HepG2 (cell line): ENCODE data around the gene STX5. TPM values are rescaled to one million over a fixed set of nuclear protein-coding genes. Genes with fewer than 3 reads are reported as not detected.

Experiments
- ARID2 ChIP-seq: sonication (generic); formaldehyde crosslinking; IDR thresholded peaks from 2 replicates; pipeline ENCODE4 v1.8.1; 2022; ENCODE audit warnings: mild to moderate bottlenecking, missing genetic modification reagents, borderline replicate concordance
- CBX5 ChIP-seq: sonication (generic); formaldehyde crosslinking; IDR thresholded peaks from 2 replicates; pipeline ENCODE4 v1.4.0; 2020; ENCODE audit warnings: missing genetic modification reagents, borderline replicate concordance
- CCDC6 ChIP-seq: sonication (generic); formaldehyde crosslinking; IDR thresholded peaks from 2 replicates; pipeline ENCODE4 v1.8.1; 2022; ENCODE audit warnings: mild to moderate bottlenecking, missing genetic modification reagents, moderate library complexity
- E2F5 ChIP-seq: sonication (generic); formaldehyde crosslinking; conservative IDR thresholded peaks from 2 replicates; pipeline ENCODE4 v1.4.0; 2020; ENCODE audit warnings: missing genetic modification reagents
- GMEB1 ChIP-seq: sonication (generic); formaldehyde crosslinking; IDR thresholded peaks from 2 replicates; pipeline ENCODE4 v1.5.1; 2020; ENCODE audit warnings: missing genetic modification reagents, mild to moderate bottlenecking, borderline replicate concordance
- HCFC1 ChIP-seq: fragments of 150-350 bp; IDR thresholded peaks from 2 replicates; pipeline ENCODE4 v1.6.1; 2014; ENCODE audit warnings: low read depth, low read length
- HOMEZ ChIP-seq: IDR thresholded peaks from 2 replicates; pipeline ENCODE4 v1.6.1; 2016; ENCODE audit warnings: low read depth
- HOXD1 ChIP-seq: sonication (generic); formaldehyde crosslinking; IDR thresholded peaks from 2 replicates; pipeline ENCODE4 v1.5.0; 2020; ENCODE audit warnings: missing genetic modification reagents
- IRF2 ChIP-seq: IDR thresholded peaks from 2 replicates; pipeline ENCODE4 v1.6.1; 2018; ENCODE audit warnings: missing genetic modification reagents, missing compliant biosample characterization
- KAT2B ChIP-seq: fragments of 150-350 bp; IDR thresholded peaks from 2 replicates; pipeline ENCODE4 v1.6.1; 2014; ENCODE audit warnings: low read depth, low read length, borderline replicate concordance
- MAFF ChIP-seq: IDR thresholded peaks from 2 replicates; pipeline ENCODE4 v1.6.1; 2011; ENCODE audit warnings: low read depth, low read length, improper control_type of control experiment
- NFIC ChIP-seq: IDR thresholded peaks from 2 replicates; pipeline ENCODE4 v1.6.1; 2012; ENCODE audit warnings: mild to moderate bottlenecking, low read length, inconsistent platforms
- PHB2 ChIP-seq: fragments of 450-650 bp; IDR thresholded peaks from 2 replicates; pipeline ENCODE4 v1.6.1; 2018; ENCODE audit not compliant: partially characterized antibody
- SAFB2 ChIP-seq: sonication (generic); formaldehyde crosslinking; IDR thresholded peaks from 2 replicates; pipeline ENCODE4 v1.5.1; 2020; ENCODE audit warnings: missing genetic modification reagents, low read depth, mild to moderate bottlenecking, borderline replicate concordance
- ZBTB37 ChIP-seq: sonication (generic); formaldehyde crosslinking; IDR thresholded peaks from 2 replicates; pipeline ENCODE4 v1.4.0; 2020; ENCODE audit warnings: mild to moderate bottlenecking, missing genetic modification reagents
- ZBTB38 ChIP-seq: sonication (generic); formaldehyde crosslinking; IDR thresholded peaks from 2 replicates; pipeline ENCODE4 v1.5.1; 2020; ENCODE audit warnings: mild to moderate bottlenecking, missing genetic modification reagents
- ZFP82 ChIP-seq: sonication (generic); formaldehyde crosslinking; IDR thresholded peaks from 2 replicates; pipeline ENCODE4 v1.5.1; 2020; ENCODE audit warnings: mild to moderate bottlenecking, missing genetic modification reagents, borderline replicate concordance
- ZKSCAN1 ChIP-seq: fragments of 150-350 bp; IDR thresholded peaks from 2 replicates; pipeline ENCODE4 v1.6.1; 2014; ENCODE audit warnings: low read length
- ZNF225 ChIP-seq: sonication (generic); formaldehyde crosslinking; IDR thresholded peaks from 2 replicates; pipeline ENCODE4 v1.4.0; 2020; ENCODE audit warnings: mild to moderate bottlenecking, missing genetic modification reagents
- ZNF431 ChIP-seq: sonication (generic); formaldehyde crosslinking; IDR thresholded peaks from 2 replicates; pipeline ENCODE4 v1.9.0; 2022; ENCODE audit warnings: missing genetic modification reagents, low read depth, mild to moderate bottlenecking, borderline replicate concordance
- ZNF441 ChIP-seq: sonication (generic); formaldehyde crosslinking; IDR thresholded peaks from 2 replicates; pipeline ENCODE4 v1.7.0; 2021; ENCODE audit warnings: missing genetic modification reagents, borderline replicate concordance
- ZNF513 ChIP-seq: sonication (generic); formaldehyde crosslinking; conservative IDR thresholded peaks from 2 replicates; pipeline ENCODE4 v1.5.0; 2020; ENCODE audit warnings: missing genetic modification reagents
- ZNF768 ChIP-seq: sonication (generic); formaldehyde crosslinking; IDR thresholded peaks from 2 replicates; pipeline ENCODE4 v1.4.0; 2020; ENCODE audit warnings: missing genetic modification reagents
- polyA plus RNA-seq, 8 experiments: library from polyadenylated mRNA; depleted of rRNA in 3 of 8; stranded (reverse) in 7 of 8; unstranded in 1 of 8; fragments of >200 nt; fragmentation: Illumina TruSeq in 4 of 8; extraction: Trizol in 4 of 8; gene quantifications; 2 replicates each; pipeline versions ENCODE4 v1.2.1 to v1.2.3, GENCODE V29; 2011 to 2016; ENCODE audit warnings: low read depth in 4 of 8, missing spikeins in 1 of 8, mixed read lengths in 1 of 8; ENCODE audit not compliant: insufficient read depth in 1 of 8
- total RNA-seq, 5 experiments: library from RNA; depleted of rRNA; stranded (reverse); fragments of >200 nt; fragmentation: Illumina TruSeq; extraction: Trizol; gene quantifications; 2 replicates each; pipeline ENCODE4 v1.2.3, GENCODE V29; 2016; ENCODE audit warnings: low read depth in 1 of 5

Gene STX5
- total and polyA plus RNA-seq, 2 of the 13 experiments (the other 11 are each of a cell fraction or from before 2014, with no cell fraction given): 26.9 to 30.0 TPM

- TF ChIP-seq HOXD1 (CRISPR knock-in tag) (no peak), ZNF441 (CRISPR knock-in tag) (peak; percentile 18; the same call in 1 of the 2 replicates), IRF2 (CRISPR knock-in tag) (peak; percentile 36; the same call in 1 of the 2 replicates), ZNF431 (CRISPR knock-in tag) (no peak), ZNF513 (CRISPR knock-in tag) (no peak), HCFC1 (no peak), PHB2 (no peak), ZNF225 (peak; percentile 80; the same call in 1 of the 2 replicates), ZBTB38 (CRISPR knock-in tag) (no peak), CCDC6 (CRISPR knock-in tag) (no peak), E2F5 (no peak), ZKSCAN1 (0 out of 2 replicates have a peak, but pooled peaks have one; percentile 9), HOMEZ (CRISPR knock-in tag) (0 out of 2 replicates have a peak, but pooled peaks have one; percentile 8), MAFF (no peak), SAFB2 (CRISPR knock-in tag) (0 out of 2 replicates have a peak, but pooled peaks have one; percentile 31), ZFP82 (CRISPR knock-in tag) (no peak), NFIC (no peak), CBX5 (CRISPR knock-in tag) (peak; percentile 67; the same call in 1 of the 2 replicates), ZNF768 (CRISPR knock-in tag) (peak; percentile 75; the same call in 1 of the 2 replicates), KAT2B (no peak), ARID2 (no peak), ZBTB37 (no peak), GMEB1 (CRISPR knock-in tag) (no peak; the same call in 1 of the 2 replicates)
These were observed 60.5 kb downstream of the STX5 start, which contains the start of gene TAF6L (continued) for GRCh38 chr11:62771144-62772021.
